ENCODE results near the gene ATOSA.

Gene ATOSA, protein sequence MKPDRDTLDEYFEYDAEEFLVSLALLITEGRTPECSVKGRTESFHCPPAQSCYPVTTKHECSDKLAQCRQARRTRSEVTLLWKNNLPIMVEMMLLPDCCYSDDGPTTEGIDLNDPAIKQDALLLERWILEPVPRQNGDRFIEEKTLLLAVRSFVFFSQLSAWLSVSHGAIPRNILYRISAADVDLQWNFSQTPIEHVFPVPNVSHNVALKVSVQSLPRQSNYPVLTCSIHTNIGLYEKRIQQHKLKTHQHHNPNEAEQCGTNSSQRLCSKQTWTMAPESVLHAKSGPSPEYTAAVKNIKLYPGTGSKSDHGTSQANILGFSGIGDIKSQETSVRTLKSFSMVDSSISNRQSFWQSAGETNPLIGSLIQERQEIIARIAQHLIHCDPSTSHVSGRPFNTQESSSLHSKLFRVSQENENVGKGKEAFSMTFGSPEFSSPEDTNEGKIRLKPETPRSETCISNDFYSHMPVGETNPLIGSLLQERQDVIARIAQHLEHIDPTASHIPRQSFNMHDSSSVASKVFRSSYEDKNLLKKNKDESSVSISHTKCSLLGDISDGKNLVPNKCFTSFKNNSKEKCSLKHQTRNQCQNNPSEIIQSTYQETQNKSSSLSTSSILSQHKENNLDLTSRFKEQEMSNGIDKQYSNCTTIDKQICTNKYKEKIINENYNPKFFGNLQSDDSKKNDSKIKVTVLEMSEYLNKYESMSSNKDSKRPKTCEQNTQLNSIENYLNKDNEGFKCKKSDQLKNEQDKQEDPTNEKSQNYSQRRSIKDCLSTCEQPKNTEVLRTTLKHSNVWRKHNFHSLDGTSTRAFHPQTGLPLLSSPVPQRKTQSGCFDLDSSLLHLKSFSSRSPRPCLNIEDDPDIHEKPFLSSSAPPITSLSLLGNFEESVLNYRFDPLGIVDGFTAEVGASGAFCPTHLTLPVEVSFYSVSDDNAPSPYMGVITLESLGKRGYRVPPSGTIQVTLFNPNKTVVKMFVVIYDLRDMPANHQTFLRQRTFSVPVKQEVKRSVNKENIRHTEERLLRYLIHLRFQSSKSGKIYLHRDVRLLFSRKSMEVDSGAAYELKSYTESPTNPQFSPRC

DNA sequence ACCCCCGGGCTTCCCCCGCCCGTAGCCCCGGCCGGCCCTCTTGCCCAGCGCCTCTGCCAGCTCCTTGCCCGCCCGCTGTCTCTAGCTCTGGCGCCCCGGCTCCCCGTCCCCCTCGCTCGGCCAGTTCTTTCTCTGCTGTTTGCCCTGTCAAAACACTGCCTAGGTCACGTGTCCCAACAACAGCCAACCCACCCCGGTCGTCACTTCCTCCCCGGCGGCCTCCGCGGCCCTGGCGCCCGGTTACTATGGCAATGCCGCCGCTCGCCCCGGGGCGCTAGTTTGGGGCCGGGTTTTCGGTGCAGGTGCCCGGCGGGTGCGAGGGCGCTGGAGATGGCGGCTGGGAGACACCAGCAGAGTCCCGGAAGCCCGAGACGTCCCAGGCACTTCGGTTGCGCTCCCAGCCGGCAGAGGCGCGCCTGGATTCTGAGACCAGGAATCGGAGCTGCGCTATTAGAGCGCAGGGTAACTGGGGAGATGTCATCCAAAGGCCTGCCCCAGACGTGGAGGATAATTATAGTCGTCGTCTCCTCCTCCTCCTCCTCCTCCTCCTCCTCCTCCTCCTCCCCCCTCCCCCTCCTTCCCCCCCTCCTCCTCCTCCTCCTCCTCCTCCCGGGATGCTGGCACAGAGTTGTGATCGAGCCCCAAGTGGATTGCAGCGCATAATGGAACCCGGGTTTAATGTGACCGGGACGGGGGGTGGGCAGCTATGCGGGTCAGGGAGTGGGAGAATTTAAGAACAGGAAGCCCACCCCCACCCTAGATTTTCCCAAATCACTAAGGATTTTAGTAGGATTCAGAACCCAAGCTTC, at the start of gene ATOSA:
ATOSA (minus strand) TSS at position 157 of the 809 bp plus-strand sequence. CDS start 1,367 bp downstream, outside the sequence.
- peak; percentile 88 for DNase-seq

DNA sequence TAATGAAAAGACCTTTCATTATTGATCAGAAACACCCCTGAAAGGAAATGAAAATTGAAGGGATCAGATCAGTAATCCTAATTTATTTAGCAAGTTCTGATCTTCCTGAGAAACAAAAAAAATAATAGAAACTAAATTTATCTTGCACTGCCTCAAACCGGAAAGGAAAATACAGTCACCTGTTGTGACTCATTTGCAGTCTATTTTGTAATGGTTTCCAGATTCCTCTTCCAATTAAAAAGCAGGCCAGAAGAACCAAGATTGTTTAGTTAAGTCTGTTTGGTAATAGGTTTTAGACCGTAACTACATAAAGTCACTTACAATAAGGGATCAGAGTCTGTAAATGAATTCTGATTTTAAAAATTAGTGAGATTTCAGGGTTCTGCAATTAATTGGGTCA, 49.7 kb upstream of the ATOSA start:
- no peak for DNase-seq

DNA sequence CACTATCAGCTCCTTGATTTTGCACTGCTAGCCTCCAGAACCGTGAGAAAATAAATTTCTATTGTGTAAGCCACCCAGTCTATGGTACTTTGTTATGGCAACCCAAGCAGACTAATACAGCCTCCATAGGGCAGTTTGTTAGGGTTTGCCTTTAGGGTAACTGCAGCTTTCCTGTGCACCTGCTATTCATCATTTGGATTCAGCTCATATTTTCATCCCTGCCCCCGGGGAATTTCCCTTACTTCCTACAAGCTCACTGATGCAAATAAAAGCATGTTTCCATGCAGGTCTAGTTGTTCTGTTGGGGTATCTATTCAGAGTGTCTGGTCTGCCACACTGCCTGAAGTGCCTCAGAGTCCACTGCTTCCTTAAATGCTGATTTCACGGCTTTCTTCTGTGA, 48.6 kb upstream of the ATOSA start:
- DNase-seq = peak; percentile 36

DNA sequence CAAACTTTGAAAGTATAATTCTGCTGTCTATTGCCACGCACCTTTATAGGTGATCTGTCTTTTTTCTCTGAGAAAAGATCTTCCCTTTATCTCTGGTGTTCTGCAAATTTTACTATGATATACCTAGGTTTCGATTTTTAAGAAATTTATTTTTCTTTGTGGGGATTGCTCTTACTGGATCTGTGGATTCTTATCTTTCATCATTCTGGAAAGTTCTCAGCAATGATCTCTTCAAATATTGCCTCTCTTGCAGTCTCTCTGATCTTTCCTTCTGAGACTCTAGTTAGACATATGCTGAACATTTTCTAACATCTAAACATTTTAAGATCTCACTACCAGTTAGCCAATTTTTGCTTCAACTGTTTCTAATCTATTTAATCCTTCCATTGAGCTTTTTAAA, 47.0 kb upstream of the ATOSA start:
- no peak for DNase-seq

DNA sequence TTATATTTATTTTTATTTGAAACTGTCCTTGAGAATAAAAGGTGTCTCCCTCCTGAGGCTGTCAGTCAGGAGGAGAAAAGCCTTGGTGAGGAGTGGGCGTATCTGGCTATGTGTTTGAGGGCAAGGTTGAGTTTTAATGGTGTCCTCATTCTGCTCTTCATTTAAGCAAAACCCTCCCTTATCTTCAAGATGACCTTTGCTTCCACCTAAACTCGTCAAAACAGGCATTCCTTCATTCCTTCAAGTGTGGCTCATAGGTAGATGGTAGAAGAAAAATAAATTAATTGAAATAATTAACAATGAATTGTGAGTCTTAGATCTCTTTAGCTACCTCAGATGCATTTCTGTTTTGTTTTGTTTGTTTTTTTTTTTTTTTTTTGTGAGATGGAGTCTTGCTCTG, 39.4 kb upstream of the ATOSA start:
- no peak for DNase-seq

DNA sequence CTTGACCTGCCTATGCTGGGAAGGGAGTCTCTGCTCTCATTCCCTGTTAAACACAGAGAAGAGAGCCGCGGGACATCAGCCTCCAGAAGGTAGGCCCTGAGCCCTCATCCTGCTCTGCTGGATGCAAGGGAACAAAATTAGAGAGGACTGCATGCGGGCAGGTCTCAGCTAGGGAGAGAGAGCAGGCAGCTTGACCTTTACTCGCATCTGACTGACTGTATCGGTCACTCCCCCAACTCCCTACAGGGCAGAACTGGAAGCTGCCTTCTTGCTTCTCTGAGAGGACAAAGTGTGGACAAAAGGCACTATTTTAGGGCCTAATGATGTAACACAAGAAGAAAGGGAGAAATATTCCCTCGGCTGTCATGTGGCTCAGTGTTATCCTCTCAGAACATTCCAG, 38.7 kb upstream of the ATOSA start:
- DNase-seq = no peak

DNA sequence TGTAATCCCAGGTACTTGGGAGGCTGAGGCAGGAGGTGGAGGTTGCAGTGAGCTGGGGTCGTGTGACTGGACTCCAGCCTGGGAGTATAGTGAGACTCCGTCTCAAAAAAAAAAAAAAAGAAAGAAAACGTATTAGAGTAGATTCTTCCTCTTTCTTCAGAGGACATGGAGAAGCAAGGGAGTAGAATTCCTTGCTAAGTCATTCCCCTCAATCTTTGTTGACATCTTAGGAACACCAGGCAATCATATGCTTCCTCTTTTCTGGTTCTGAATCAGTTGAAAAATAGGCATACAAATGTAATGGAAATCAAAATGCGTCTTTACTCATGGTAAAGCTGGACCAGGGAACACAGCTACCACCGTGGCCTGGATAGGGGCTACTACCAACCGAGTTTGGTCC, 38.3 kb upstream of the ATOSA start:
- no peak for DNase-seq

DNA sequence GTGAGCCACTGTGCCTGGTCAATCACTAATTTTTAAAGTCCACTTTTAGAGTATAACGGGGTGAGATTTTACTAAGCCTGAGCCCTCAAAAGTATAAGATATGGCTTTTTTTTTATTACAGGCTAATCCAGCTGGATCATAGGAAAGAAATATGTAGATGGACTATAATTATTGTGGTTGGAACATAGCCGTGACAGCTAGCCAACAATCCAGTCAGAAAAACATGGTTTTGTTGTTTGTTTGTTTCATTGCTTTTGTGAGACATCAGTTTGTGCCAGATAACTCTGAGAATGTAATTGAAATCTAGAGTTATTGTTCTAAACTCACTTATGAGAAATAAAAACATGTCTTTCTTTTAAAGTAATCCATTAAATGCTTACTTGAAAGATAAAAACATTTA, 37.3 kb upstream of the ATOSA start:
- no peak for DNase-seq

DNA sequence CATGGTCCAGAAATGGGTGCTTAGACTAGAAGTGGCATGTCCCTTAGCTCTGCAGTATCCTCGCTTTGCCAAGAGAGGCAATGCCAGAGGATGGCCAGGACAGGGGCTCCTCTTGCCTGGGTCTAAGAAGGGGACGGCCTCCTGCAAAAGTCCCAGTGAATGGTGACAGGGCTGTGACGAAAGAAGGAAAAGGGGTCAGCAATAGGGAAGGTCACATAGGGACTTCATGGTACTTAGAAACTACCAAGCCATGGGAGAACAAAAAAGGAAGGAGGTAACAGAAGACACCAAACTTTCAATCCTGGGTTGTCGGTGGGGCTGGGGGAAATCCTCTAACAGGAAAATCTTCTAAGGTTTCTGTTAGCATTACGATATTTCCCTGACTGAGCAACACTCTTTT, 36.2 kb upstream of the ATOSA start:
- no peak for DNase-seq

DNA sequence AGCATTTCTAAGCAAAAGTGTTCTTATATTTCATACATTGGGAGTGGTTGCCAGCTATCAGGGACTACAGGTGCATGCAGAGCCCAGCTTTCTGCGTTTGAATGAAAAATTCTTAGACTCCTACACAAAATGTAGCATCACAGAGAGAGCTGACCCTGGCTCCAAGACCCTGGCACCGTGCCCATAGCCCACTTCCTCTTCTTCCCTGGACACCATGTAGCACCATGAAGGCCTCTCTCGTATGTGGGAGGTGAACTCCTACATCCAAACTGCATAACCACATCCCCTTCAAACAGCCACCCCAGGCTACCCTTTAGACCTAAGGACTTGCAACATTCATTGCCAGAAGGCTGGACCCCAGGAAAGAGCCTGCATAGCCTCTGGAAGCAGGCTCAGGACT, 35.8 kb upstream of the ATOSA start:
- no peak for DNase-seq

DNA sequence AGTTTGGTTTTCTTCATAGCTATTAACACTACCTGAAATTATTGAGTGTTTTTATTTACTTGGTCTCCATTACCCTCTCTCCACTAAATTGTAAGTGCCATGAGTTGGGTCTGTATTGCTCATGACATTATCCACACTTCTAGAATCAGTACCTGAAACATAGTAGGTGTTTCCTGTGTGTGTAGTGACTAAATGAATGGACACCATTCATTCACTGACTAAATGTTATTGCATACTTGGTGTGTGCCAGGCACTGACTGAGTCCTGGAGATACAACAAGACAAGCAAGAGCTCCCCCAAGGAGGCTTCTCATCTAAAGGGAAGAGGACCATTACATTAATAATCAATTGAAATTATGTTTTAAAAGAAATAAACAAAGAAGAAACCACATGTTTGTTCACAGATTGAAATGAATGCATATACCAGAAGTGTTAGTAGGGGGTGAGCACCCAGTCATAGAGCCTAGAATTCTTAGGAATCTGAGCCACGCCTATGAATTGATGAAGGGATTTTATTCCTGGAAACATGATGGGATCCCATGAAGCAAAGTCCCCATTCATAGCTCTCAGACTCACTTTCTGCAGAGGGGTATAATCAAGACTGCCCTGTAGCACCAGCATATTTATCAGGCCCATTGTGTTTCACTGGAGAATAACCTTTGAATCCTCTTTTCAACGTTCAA, 31.7 kb upstream of the ATOSA start:
- DNase-seq = no peak

DNA sequence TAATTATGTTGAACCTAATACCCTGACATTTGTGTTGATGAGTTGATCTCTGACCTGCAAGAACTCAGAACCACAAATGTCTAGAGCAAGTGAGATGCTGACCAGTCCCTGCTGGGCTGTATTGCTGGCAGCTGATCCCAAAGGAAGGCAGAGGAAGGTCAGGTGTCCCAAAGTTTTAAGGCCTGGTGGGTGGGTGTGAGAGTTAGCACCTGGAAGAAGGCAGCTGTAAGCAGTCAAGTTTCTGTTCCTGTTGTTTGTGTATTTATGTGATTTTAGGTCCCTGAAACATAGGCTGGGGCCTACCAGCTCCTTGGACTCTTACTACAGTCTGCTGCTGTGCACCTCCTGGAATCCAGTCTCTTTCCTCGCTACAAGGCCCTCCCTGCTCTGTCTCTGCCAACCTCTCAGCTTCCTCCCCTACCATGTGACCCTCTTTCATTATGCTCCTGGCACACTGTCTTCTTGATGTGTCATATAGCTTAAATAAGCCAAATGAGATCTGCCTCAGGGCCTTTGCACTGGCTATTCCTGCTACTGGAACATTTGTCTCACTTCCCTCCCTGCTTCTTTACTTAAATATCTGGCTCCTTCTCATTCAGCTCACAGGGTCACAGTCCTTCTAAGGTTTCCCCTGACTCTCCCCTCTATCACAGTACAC, 31.0 kb upstream of the ATOSA start:
- no peak for DNase-seq

DNA sequence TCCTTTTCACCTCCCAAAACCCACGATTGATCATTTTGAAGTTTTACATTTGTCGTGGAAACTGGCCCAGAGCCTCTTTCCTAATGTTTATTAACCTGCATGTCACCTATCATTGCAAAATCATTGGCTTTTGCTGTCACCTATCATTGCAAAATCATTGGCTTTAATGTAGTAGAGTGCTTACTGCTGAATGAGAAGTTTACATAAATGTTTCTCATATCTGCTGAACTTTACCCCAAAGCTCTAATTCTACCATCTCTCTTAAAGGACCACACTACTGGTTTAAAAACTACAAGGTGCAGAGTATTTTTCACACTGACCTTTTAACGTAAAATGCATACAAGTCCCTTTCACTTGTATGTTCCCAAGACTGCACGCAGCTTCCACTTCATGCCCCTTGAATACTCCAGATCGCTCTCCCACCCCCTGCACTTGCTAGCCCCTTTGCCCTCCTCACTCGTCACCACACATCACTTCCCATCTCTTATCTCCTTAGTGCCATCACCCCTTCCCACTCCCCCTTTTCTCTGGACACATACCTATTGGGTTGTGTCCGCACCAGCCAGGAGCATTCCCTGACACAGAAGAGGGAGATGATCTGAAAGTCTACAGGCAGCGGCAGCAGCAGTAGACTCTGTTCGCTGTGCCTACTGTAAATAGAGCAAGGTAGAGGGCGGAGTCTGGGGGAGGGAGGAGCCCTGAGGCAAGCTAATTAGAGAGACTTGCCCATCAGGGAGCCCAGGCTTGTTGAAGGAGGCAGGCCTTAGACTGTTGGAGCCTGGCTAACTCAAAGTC, 30.2 kb upstream of the ATOSA start:
- peak; percentile 63 for DNase-seq

DNA sequence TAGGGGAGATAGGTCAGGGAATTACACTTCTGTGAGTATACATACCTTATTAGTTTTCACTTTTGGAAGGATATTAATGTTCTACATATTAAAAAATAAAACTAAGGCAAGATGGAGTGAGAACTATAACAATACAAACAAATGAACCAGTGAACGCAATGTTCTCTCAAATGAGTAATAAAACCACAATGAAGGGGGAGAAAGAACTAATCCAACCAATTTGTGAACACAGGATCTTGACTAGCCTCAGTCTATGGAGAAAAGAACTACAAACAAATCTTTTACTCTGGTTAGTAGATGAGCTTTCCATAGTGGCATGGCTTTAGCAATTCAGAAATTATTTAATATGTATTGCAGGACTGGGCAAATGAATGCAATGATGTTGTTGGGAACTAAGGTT, 26.9 kb upstream of the ATOSA start:
- no peak for DNase-seq

DNA sequence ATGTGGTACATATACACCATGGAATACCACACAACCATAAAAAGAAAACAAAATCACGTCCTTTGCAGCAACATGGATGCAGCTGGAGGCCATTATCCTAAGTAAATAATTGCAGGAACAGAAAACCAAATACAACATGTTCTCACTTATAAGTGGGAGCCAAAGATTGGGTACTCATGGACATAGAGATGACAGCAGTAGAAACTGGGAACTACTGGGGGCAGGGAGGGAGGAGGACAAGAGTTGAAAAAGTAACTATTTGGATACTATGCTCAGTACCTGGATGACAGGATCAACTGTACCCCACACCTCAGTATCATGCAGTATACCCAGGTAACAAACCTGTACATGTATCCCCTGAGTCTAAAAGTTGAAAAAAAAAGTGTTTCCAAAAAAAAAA, 23.2 kb upstream of the ATOSA start:
- DNase-seq = no peak

DNA sequence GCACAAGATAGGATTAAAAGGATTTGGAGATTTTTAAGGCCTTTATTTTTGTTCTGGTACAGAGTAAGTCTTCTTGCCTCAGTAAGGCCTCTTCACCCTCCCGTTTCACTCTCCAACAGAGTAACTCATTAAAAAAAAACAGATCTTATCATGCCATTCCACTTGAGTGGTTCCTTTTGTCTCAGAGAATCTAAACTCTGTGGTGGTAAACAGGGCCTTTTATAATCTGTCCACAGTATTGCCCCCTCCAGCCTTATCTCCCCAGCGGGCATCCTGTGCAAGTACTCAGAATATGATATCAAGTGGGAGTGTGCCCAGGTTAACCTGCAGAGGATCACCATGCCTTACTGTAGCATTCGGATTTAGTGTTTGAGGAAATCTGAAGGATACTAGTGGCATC, 20.3 kb upstream of the ATOSA start:
- peak; percentile 67 for DNase-seq

DNA sequence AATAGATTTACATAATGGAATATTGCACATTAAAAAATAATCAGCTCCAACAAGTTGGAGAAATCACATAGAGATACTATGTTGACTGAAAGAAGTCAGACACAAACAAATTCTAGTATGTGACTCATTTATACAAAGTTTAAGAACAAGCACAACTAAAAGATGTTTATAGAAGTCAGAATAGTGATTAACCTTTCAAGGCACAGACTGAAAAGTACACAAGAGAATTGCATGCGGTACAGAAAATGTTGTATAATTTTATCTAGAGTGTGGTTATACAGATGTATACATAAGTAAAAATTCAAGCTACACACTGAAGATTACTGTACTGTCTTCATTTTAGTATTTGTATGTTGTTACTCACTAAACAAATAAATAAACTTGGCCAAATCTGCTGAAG, 19.3 kb upstream of the ATOSA start:
- DNase-seq = no peak

DNA sequence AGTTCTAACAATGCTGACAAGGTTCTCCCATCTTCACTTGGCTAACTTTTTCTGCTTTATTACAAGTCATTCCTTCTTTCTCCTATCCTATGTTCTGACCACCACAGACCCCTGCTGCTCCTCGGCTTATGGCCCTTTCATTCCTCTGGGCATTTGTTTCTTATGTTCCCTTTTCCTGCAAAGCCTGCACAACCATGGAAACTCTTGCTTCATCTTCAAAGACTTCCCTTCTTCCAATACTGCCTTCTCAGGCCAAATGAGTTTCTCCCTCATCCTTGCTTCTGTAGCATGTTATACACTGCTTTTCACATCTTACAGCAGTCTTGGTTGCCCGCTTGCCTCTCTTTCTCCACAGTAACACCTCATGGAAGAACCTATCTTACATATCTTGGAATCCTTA, 17.9 kb upstream of the ATOSA start:
- DNase-seq = no peak

DNA sequence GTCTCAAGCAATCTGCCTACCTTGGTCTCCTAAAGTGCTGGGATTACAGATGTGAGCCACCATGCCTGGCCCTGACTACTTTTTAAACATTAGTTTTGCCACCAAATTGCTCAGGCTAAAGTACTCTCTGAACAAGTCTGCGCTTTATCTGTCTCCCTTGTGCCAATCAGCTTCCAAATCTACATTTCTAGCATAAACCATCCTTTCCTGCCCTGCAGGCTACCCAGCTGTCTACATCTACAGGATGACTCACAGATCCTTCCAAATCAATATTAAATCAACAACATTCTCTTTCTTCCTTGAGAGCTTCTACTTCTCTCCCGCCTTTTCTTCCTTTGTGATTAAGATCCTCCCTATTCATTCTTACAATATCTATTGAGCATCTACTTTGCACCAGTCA, 16.0 kb upstream of the ATOSA start:
- DNase-seq = no peak

DNA sequence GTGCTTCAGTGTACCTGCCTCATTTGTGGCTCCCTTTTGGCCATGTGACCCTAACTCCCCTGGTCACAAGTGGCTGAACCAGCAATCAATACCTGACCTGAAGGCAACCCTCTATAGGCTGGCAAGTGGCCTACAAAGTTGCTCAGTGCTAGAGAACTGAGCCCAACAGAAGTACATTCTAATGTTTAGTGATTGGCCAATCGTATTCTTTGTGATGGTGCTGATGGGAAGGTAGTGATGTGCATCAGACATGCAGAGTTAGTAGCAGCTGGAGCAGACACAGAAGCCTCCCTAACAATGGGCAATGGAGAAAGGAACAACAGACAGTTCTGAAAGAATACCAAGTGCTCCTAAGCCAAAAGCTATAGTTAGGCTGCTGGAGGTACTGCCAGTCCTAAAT, 10.4 kb upstream of the ATOSA start:
- DNase-seq = no peak

DNA sequence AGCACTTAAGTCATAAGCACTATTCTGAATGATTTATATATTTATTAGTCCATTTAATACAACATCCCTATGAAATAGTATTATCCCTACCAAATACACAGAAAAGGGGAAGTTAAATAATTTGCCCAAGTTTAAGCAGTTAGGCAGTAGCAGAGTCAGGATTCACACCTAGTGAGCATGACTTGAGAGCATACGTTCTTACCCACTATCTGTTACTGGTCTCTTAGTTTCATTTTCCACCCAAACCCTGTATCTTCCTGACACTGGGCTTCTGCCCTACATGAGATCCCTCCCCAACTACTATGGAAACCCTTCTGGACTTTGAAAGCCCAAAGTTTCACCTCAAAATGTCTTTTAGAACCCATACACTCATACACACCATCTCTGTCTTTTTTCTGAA, 4.4 kb upstream of the ATOSA start:
- DNase-seq = no peak

Measured in NCI-H146 (cell line).